K562 (cell line): Measurements from ENCODE around the gene DNAJB6. TPM values are rescaled to one million over a fixed set of nuclear protein-coding genes. Genes with fewer than 3 reads are reported as not detected.

ENCODE experiments used
- CLOCK ChIP-seq: fragments of 250-450 bp; sonication (Bioruptor Pico); IDR thresholded peaks from 2 replicates; pipeline ENCODE4 v1.4.0; 2020; ENCODE audit warnings: mild to moderate bottlenecking, moderate library complexity, borderline replicate concordance
- CREB1 ChIP-seq, 2 experiments: sonication (generic) in 1 of 2; formaldehyde crosslinking in 1 of 2; IDR thresholded peaks; 2 replicates each; pipeline versions ENCODE4 v1.6.1 to v1.8.0; 2012 to 2022; ENCODE audit warnings: inconsistent platforms in 1 of 2, mild to moderate bottlenecking in 1 of 2, missing genetic modification reagents in 1 of 2, moderate library complexity in 1 of 2
- E2F6 ChIP-seq, 2 experiments: IDR thresholded peaks; 2 replicates each; pipeline ENCODE4 v1.6.1; 2011; ENCODE audit warnings: borderline replicate concordance in 1 of 2, control low read depth in 1 of 2, low read depth in 1 of 2, low read length in 1 of 2, mild to moderate bottlenecking in 1 of 2, mixed read lengths in 1 of 2, moderate library complexity in 1 of 2; ENCODE audit not compliant: insufficient read depth in 1 of 2, insufficient read length in 1 of 2, poor library complexity in 1 of 2, severe bottlenecking in 1 of 2; ENCODE audit errors: extremely low read depth in 1 of 2
- EP400 ChIP-seq: fragments of 450-650 bp; IDR thresholded peaks from 2 replicates; pipeline ENCODE4 v1.6.1; 2017; ENCODE audit warnings: antibody characterized with exemption, mild to moderate bottlenecking, moderate library complexity
- JUND ChIP-seq, 2 experiments: IDR thresholded peaks; 2 replicates in 1 of 2; 3 replicates in 1 of 2; pipeline ENCODE4 v1.6.1; 2011; ENCODE audit warnings: borderline replicate concordance in 2 of 2, low read depth in 2 of 2, low read length in 2 of 2, improper control_type of control experiment in 1 of 2, missing biosample characterization in 1 of 2, missing genetic modification characterization in 1 of 2, missing genetic modification reagents in 1 of 2
- KAT7 ChIP-seq: sonication (generic); formaldehyde crosslinking; IDR thresholded peaks from 2 replicates; pipeline ENCODE4 v1.8.0; 2022; ENCODE audit warnings: missing genetic modification reagents, mild to moderate bottlenecking, borderline replicate concordance
- KLF16 ChIP-seq: IDR thresholded peaks from 2 replicates; pipeline ENCODE4 v1.6.1; 2016; ENCODE audit warnings: antibody characterized with exemption
- NKRF ChIP-seq: fragments of 450-650 bp; IDR thresholded peaks from 2 replicates; pipeline ENCODE4 v1.6.1; 2016; ENCODE audit warnings: borderline replicate concordance
- PRMT5 ChIP-seq: sonication (generic); formaldehyde crosslinking; IDR thresholded peaks from 2 replicates; pipeline ENCODE4 v1.5.0; 2020; ENCODE audit warnings: missing genetic modification reagents
- RCOR1 ChIP-seq, 2 experiments: IDR thresholded peaks; 2 replicates each; pipeline ENCODE4 v1.6.1; 2012; ENCODE audit warnings: low read depth in 2 of 2, low read length in 2 of 2, borderline replicate concordance in 1 of 2, improper control_type of control experiment in 1 of 2
- TAF9B ChIP-seq: fragments of 450-650 bp; IDR thresholded peaks from 2 replicates; pipeline ENCODE4 v1.6.1; 2018; ENCODE audit warnings: mild to moderate bottlenecking; ENCODE audit not compliant: partially characterized antibody
- TARDBP ChIP-seq: fragments of 450-650 bp; IDR thresholded peaks from 2 replicates; pipeline ENCODE4 v1.6.1; 2016
- USF1 ChIP-seq: sonication (generic); formaldehyde crosslinking; IDR thresholded peaks from 2 replicates; pipeline ENCODE4 v1.9.0; 2022; ENCODE audit warnings: mild to moderate bottlenecking, missing genetic modification reagents
- ZBTB12 ChIP-seq: fragments of 250-450 bp; sonication (Bioruptor Pico); IDR thresholded peaks from 2 replicates; pipeline ENCODE4 v1.4.0; 2020
- ZNF232 ChIP-seq: sonication (generic); formaldehyde crosslinking; IDR thresholded peaks from 2 replicates; pipeline ENCODE4 v1.8.0; 2022; ENCODE audit warnings: mild to moderate bottlenecking, missing genetic modification reagents
- ZNF589 ChIP-seq: fragments of 200-800 bp; sonication (Bioruptor generic); IDR thresholded peaks from 2 replicates; pipeline ENCODE4 v1.6.1; 2016; ENCODE audit warnings: low read depth, missing genetic modification characterization, missing compliant biosample characterization
- polyA plus RNA-seq, 8 experiments: library from polyadenylated mRNA; depleted of rRNA in 4 of 8; stranded (reverse) in 5 of 8; unstranded in 3 of 8; fragments of >200 nt; fragmentation: Nextera tagmentation in 2 of 8; fragmentation: Illumina TruSeq in 1 of 8; extraction: Ambion mirVana in 2 of 8; extraction: Trizol in 1 of 8; gene quantifications; 2 replicates each; pipeline versions ENCODE4 v1.2.1 to v1.2.3, GENCODE V29; 2011 to 2014; ENCODE audit warnings: inconsistent platforms in 1 of 8, missing spikeins in 1 of 8
- total RNA-seq, 7 experiments: library from RNA; depleted of rRNA in 6 of 7; stranded (reverse); fragments of >200 nt in 6 of 7; fragmentation: Illumina TruSeq in 2 of 7; extraction: Trizol in 2 of 7; gene quantifications; 2 replicates each; pipeline versions ENCODE4 v1.2.1 to v1.2.3, GENCODE V29; 2011 to 2021; ENCODE audit warnings: low replicate concordance in 1 of 7

Gene DNAJB6
- total and polyA plus RNA-seq, 9 of the 15 experiments (the other 6 are each of a cell fraction or from before 2014, with no cell fraction given) = 84.5 to 158 (median 135) TPM

GRCh38 chr7:157401567-157402387 lies 65.0 kb downstream of the DNAJB6 start (continued):
- no peak for TF ChIP-seq CLOCK (CRISPR knock-in tag)
- TF ChIP-seq ZBTB12 = peak; percentile 57
- TF ChIP-seq PRMT5 (CRISPR knock-in tag) = no peak
- TF ChIP-seq EP400 = peak; percentile 58
- 0 out of 2 replicates have a peak, but pooled peaks have one; percentile 18 for TF ChIP-seq USF1 (CRISPR knock-in tag)
- TF ChIP-seq KAT7 = 0 out of 2 replicates have a peak, but pooled peaks have one; percentile 24
- peak; percentile 52; the same call in 1 of the 2 replicates for TF ChIP-seq JUND (IDR thresholded peaks at IDR 0.05; ENCODE audit: borderline replicate concordance, low read depth, low read length)
- TF ChIP-seq JUND (tag; IDR thresholded peaks at IDR 0.05; ENCODE audit: borderline replicate concordance, low read depth, low read length) = peak; percentile 61; the same call in 1 of the 3 replicates
- TF ChIP-seq TARDBP = 0 out of 2 replicates have a peak, but pooled peaks have one; percentile 22
- peak; percentile 75; the same call in 1 of the 2 replicates for TF ChIP-seq ZNF589 (CRISPR knock-in tag)
- TF ChIP-seq E2F6 (IDR thresholded peaks at IDR 0.05; ENCODE audit: borderline replicate concordance in 1 of 2, extremely low read depth in 1 of 2, insufficient read depth in 1 of 2, insufficient read length in 1 of 2, low read depth in 1 of 2, low read length in 1 of 2, poor library complexity in 1 of 2, severe bottlenecking in 1 of 2) = peak; percentile 82 to 83
- peak; percentile 32 to 77; a peak in 2 of 4 replicates for TF ChIP-seq RCOR1 (IDR thresholded peaks at IDR 0.05; ENCODE audit: borderline replicate concordance in 1 of 2, low read depth in 2 of 2, low read length in 2 of 2)
- TF ChIP-seq ZNF232 (CRISPR knock-in tag) = peak; percentile 25; the same call in 1 of the 2 replicates
- TF ChIP-seq NKRF = no peak
- TF ChIP-seq TAF9B = no peak
- TF ChIP-seq CREB1 (IDR thresholded peaks at IDR 0.05) = peak; percentile 84
- peak; percentile 88 for TF ChIP-seq CREB1 (CRISPR knock-in tag; IDR thresholded peaks at IDR 0.05)
- peak; percentile 87 for TF ChIP-seq KLF16
